Measurements from ENCODE around the gene CD164L2.

The CD164L2 gene

DNA sequence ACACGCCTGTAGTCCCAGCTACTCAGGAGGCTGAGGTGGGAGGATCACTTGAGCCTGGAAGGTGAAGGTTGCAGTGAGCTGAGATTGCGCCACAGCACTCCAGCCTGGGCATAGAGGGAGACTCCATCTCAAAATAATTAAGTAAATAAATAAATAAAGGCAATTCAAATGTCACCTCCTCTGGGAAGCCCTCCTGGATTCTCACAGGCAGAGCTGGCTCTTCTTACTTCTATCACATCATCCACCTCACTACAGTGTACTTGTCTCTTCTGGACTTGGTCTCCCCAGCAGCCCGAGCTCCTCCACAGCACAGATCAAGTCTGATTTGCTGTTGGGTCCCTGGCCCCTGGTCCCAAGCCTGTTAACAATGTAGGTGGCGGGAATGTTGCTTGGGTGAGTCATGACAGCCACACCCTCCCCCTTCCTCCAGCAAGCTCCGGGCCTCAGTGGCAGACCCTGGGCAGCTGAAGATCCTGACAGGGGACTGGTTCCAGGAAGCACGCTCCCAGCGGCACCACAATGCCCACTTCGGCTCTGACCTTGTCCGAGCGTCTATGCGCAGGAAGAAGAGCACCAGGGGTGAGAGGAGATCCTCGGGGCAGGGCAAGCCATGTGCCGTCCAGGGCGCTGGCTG lies 36.0 kb downstream of the CD164L2 start:
- DNase-seq (ENCODE audit: low read depth): no peak

DNA sequence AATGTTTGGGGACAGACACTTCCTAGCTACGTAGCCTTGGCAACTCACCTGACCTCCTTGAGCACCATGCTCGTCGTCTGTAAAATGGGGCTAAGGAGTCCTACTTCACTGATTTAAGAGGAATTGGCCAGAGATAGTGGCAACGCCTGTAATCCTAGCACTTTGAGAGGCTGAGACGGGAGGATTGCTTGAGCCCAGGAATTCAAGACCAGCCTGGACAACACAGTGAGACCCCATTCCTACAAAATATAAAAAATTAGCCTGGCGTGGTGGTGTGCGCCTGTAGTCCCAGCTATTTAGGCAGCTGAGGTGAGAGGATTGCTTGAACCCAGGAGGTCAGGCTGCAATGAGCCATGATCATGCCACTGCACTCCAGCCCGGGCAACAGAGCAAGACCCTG lies 36.8 kb downstream of the CD164L2 start:
- no peak for DNase-seq (ENCODE audit: low read depth)

DNA sequence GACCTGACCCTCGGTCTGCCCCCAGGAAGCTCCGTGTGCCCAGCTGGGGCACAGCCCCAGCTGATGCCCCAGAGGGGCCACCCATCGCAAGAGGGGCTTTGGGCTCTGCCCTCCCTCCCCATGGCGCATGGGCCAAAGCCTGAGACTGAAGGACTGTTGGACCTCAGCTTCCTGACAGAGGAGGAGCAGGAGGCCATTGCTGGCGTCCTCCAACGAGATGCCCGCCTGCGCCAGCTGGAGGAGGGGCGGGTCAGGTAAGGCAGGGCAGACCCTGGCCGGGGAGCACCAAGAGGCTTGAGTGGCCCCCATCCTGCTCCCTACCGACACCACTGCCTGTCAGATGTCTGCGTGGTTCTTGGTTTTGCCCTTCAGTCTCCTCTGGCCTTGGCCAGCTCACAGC lies 37.9 kb downstream of the CD164L2 start:
- no peak for DNase-seq (ENCODE audit: low read depth)

DNA sequence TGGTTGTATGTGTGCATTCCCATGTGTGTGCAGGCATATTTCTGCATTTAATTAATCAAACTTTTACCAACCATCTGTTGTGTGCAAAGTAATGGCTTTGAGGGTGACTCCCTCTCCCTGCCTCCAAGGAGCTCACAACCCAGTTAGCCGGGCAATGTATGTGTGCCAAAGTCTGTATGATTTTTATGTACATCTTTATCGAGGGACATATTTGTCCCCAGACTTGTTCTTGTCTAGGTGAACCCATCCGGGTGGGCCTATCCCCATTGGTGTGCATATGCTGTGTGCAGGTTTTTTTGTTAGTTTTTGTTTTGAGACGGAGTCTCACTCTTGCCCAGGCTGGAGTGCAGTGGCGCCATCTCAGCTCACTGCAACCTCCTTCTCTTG lies 39.5 kb downstream of the CD164L2 start:
- no peak for DNase-seq (ENCODE audit: low read depth)

GRCh38 chr1:27342778-27343638 lies 40.1 kb downstream of the CD164L2 start:
- DNase-seq (ENCODE audit: low read depth): peak; percentile 66

DNA sequence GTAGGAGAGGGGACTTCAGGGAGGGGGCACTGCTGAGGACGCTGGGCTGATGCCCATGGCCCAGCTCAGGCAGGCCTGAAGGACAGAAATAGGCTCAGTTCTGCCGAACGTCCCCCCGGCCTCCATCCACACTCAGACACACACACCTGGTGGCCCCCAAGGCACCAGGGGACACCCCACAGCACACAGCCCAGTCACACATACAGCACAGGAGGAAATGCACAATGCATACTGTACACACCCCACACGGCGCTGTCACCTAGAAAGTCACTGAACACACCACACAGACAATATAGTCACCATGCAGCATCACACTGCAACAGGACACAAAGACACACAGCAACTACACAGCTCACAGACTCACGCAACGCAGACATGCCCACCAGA lies 40.7 kb downstream of the CD164L2 start:
- no peak for DNase-seq (ENCODE audit: low read depth)

- DNase-seq (ENCODE audit: low read depth): peak; percentile 50
Measured at GRCh38 chr1:27341525-27342252, 41.4 kb downstream of the CD164L2 start, which contains the start of gene SYTL1. TSS of gene SYTL1 (plus strand) at chr1:27342022. CDS start at chr1:27345335, 3,313 bp downstream.

DNA sequence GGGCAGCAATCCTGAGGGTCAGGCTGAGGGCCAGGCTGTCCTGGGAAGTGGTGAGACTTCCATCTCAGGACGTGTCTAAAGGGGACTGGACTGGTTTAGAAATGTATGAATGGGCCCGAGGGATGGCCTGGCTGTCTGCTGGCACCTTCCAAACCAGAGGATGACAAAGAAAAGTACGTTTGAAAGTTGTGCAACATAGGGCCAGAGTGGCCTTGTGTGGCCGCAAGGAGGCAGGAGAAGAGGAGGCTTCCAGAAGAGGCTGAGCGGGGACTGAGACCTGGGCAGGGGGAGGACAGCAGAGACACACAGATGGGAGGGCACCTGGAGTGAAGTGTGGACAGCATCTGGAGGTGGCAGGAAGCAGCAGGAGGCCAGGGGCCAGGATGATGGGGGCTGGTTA lies 43.9 kb downstream of the CD164L2 start:
- DNase-seq (ENCODE audit: low read depth): no peak

- DNase-seq (ENCODE audit: low read depth): no peak
Measured at GRCh38 chr1:27338751-27339150, 44.4 kb downstream of the CD164L2 start.

DNA sequence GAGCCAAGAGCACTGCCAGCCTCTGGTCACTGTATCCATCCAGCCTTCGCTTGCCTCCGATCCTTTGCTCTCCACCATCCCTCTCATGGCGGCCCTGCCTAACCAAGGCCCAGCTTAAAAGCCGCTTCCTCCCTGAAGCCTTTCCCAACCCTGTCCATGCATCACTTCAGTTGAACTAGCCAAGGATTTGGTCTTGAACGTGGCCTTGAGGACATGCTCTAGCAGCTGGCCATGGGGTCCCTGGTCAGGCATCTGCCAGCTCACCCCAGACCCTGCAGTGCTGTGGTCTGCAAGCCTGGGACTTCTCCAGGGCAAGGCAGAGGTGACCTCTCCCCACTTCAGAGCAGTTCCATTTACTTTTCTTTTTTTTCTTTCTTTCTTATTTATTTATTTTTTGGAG lies 46.4 kb downstream of the CD164L2 start:
- DNase-seq (ENCODE audit: low read depth): no peak

DNA sequence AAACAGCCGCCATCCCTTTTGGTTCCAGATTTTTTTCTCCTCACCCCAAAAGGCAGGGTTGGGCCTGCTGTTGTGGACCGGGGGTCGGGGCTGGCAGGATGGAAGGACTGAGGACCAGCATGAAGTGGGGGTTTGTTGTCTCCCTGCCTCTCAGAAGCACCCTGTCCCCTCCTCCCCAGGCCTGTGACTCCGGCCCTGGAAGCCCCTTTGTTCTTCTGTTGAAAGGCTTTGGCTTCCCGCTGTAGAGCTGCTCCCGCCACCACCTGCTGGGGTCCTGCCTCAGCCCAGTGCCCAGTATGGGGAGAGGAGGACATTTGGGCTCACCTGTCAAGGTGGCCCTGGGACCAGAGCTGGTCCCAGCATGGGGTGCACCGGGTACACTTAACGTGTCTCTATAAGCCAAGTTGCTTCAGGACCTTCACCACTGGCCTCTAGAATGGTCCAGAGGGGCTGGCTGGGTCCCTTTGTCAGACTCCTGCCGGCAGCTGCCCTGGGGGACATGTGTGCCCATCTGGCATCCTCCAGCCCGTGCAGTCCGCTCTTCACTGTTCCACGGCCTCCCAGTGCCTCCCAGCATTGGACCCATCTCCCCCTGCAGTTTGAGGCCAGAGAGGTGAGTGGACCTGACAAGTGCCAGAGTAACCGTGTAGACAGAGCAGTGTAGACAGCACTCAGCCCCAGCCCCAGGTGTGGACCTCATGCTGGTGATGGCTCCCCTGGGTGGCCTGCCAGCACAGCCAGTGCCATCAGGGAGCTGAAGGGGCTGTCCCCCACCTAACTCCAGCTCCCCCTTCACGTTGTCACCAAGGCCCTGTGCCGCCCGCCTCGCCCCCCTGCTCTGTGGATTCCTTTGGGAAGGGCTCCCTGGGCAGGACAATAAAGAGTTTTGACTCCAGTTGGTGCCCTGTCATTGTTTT lies 47.4 kb downstream of the CD164L2 start:
- DNase-seq (ENCODE audit: low read depth): no peak

DNA sequence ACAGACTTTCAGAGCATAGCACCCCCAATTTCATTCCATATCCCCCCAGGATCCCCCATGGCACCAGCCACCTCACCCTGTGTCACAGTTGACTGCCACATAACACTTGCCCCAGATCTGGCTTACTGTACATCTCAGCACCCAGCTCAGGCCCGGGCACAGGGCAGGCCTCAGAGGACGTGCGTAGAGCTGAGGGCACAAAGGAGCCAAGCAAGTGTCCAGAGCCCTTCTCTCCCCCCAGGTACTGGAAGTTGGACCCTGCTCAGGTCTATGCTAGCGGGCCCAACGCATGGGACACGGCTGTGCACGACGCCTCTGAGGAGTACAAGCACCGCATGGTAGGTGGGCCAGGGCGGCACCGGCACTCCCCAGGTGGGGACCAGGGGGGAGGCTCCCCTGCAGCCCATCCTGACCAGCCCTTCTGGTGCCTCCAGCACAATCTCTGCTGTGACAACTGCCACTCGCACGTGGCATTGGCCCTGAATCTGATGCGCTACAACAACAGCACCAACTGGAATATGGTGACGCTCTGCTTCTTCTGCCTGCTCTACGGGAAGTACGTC lies 49.3 kb downstream of the CD164L2 start:
- DNase-seq (ENCODE audit: low read depth): no peak

DNA sequence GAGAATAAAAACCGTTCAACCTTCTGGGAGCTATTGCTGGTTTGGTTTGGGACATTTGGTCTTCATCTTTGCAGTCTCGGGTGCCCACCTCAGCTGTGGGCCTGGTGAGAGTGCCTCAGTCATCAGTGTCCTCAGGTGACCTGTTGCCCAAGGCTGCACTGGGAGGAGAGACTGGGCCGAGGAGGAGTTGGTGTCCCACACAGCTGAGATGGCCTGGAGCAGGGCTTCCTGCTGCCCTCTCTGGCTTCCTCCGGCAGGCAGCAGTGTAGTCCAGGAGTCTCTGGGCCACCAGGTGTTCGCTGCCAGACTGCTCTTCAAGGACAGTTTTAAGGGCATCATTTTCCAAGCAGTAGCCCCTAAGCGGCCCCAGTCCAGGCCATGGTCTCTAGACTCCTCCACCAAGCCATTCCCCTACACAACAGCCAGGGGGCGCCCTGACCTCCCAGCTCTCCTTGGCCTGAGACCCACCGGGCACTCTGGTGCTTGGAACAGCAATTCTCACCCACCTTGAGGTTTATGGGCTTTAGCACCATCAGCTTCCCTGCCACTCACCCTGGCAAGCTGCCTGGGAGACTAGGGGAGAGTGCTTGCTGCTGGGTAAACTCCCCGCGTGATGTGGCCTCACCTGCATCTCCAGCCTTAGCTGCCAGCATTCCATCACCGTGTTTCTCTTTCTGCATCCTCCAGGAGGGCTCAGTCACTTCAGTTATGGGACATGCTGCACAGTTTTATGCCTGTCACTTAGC lies 50.4 kb downstream of the CD164L2 start:
- peak; percentile 32 for DNase-seq (ENCODE audit: low read depth)

DNA sequence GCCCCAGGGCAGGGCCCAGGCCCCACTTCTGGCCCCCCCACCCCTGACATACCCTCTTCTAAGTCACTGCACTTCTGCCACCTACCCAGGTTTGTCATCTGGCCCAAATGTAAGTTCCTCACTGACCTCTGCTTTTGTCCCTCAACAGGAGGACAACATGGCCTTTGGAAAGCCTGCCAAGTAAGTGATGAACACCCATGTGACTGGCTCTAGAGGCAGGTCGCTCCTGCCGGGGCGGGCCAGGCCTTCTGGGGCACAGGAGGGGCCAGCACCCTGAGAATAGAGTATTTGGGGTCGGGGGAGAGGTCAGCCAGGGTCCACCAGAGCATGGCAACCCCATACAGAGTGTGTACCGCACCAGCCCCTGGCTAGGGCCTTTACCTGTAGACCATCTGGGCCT lies 51.2 kb downstream of the CD164L2 start:
- DNase-seq (ENCODE audit: low read depth): no peak

DNA sequence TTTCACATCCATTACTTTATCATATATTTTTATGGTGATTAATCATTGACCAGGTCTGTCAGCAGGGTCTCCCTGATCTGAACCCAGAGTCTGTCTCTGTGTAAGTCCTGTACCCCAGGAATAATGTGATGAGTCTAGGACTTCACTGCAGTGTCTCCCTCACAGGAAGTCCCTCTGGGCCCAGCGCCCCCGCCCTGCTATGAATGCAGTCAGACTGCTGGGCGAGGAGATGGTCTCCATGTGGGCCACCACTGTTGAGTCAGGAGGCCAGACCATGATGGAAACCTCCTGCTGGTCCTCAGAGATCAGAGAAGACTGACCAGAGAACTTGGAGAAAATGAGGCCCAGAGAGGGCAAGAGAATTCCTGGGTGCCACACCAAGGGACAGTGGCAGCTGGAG lies 51.7 kb downstream of the CD164L2 start:
- DNase-seq (ENCODE audit: low read depth): no peak

DNA sequence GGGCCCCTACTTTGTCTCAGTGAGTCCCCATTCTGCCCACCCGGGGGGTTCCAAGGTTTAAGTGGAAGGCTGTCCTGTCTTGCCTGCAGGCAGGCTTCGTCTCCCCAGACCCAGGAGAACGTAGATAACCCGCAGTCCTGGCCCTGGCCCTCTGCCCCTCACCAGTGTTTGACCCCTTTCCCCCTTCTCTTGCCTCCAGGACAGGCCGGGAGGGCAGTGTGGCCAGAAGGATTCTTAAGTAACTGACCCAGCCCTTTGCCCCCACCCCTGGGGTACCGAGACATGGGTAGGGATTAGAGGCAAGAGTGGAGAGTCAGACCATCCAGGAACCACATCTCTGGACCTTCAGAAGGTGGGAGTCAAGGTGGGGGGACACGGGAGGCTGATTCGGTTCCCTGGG lies 52.3 kb downstream of the CD164L2 start:
- no peak for DNase-seq (ENCODE audit: low read depth)
